Erythroblast (primary cell): ENCODE data around the gene PUS7L.

Experiments
- GATA1 ChIP-seq: IDR thresholded peaks from 2 replicates; pipeline ENCODE4 v1.6.1; 2011; ENCODE audit warnings: low read depth, mild to moderate bottlenecking, control low read depth, low read length, moderate library complexity
- POLR2A ChIP-seq: IDR thresholded peaks from 2 replicates; pipeline ENCODE4 v1.6.1; 2011; ENCODE audit warnings: mild to moderate bottlenecking, low read length

GRCh38 chr12:43760396-43760795, 1.8 kb upstream of the PUS7L start:
- TF ChIP-seq POLR2A (no peak), GATA1 (no peak)
